MV-4-11 (cell line): ENCODE data around the gene PRPSAP1.
A peak's percentile ranks its signal among the peaks of the same experiment; 100 is the strongest.
"Not testable (repeated sequence)": the region's sequence is repeated elsewhere in the genome, so short reads cannot be mapped to it uniquely, and the experiment has no call there.

Experiments
- DNase-seq: peaks from one replicate; lab custom pipeline; 2025; lab: John Stamatoyannopoulos, UW

The PRPSAP1 gene

GRCh38 chr17:76317535-76317934, 36.2 kb downstream of the PRPSAP1 start:
- DNase-seq = no peak

DNA sequence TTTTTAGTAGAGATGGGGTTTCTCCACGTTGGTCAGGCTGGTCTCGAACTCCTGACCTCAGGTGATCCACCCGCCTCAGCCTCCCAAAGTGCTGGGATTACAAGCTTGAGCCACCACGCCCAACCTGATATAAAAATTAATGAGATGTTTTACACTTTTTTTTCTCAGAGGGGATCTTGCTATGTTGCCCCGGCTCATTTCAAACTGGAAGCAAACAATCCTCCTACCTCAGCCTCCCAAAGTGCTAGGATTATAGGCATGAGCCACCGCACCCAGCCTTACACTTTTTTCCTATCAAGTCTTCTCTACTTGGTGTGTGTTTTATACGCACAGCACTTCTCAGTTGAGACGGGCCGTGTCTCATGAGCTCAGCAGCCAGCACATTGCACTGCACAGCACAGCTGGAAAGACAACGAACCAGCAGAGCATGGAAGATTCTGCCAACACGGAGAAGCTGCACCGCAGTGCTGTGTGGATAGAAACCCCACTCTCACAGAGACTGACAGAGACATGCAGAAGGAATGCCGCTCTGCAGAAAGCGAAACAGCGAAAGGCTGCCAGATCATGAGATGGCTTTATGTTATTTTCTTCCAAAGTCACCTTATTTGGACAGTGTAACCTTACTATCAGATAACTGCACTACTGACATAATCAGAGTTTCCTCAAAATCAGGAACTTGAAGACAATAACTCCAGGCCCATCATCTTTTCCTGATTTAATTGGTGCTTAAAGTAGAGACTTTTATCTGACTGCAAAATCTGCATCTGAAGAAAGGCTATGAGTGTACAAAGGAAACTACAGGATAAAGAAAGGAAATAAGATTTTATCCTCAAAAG, 39.1 kb downstream of the PRPSAP1 start:
- no peak for DNase-seq

DNA sequence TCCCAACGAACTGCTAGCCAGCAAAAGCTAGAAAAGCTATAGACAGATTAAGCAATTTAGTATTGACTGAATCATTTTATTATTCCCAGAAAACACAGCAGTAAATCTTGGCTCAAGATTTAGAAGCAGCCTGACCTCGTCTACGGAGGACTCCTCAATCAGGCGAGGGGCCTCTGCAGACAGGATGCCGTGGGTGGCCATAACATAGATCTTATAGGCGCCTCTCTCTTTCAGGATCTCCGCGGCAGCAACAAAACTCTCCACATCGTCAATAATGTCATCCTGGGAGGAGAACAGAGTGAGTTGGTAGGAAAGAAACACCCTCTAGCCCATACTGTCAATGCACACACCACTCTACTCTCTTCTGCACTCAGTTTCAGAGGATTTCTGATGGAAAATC, 41.0 kb downstream of the PRPSAP1 start:
- no peak for DNase-seq

GRCh38 chr17:76309461-76309860, 44.3 kb downstream of the PRPSAP1 start:
- no peak for DNase-seq

DNA sequence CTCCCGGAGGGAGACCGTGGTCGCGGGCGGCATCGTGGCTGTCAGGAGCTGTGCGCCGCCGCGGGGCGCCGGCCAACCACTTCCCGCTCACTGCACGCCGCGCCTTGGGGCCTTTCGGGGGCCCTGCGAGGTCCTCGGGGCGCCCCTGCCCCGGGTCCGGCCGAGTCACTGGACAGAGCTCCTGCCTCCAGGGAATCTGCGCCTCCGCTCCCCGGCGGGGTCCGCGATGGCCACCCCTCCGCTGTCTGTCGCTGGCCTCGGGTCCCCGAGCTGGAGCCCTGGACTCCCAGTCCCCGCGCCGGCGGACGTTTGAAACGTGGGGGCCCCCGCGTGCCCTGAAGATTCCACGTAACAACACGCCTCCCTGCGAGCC, 45.8 kb downstream of the PRPSAP1 start, which contains the start of gene QRICH2:
Gene QRICH2 (minus strand): TSS at position 311 of the 373 bp plus-strand sequence. CDS start 278 bp downstream, at position 33.
- DNase-seq = no peak

- DNase-seq = no peak
These were observed 46.3 kb downstream of the PRPSAP1 start for GRCh38 chr17:76307299-76307965.

DNA sequence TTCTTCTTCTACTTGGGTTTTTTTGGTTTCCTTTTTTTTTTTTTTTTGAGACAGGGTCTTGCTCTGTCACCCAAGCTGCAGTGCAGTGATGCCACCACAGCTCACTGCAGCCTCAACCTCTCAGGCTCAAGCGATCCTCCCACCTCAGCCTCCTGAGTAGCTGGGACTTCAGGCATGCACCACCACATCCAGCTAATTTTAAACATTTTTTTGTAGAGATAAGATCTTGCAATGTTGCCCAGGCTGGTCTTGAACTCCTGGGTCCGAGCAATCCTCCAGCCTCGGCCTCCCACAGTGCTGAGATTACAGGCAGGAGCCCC, 48.6 kb downstream of the PRPSAP1 start:
- DNase-seq = not testable (repeated sequence)

GRCh38 chr17:76304226-76305134, 49.2 kb downstream of the PRPSAP1 start:
- DNase-seq = no peak

GRCh38 chr17:76297436-76297835, 56.3 kb downstream of the PRPSAP1 start:
- no peak for DNase-seq

- no peak for DNase-seq
These were observed 56.8 kb downstream of the PRPSAP1 start for GRCh38 chr17:76296889-76297288.

GRCh38 chr17:76296186-76296585, 57.5 kb downstream of the PRPSAP1 start:
- no peak for DNase-seq

- no peak for DNase-seq
These were observed 60.6 kb downstream of the PRPSAP1 start for GRCh38 chr17:76293106-76293505.

- DNase-seq = no peak
These were observed 61.1 kb downstream of the PRPSAP1 start for GRCh38 chr17:76292567-76292966.

DNA sequence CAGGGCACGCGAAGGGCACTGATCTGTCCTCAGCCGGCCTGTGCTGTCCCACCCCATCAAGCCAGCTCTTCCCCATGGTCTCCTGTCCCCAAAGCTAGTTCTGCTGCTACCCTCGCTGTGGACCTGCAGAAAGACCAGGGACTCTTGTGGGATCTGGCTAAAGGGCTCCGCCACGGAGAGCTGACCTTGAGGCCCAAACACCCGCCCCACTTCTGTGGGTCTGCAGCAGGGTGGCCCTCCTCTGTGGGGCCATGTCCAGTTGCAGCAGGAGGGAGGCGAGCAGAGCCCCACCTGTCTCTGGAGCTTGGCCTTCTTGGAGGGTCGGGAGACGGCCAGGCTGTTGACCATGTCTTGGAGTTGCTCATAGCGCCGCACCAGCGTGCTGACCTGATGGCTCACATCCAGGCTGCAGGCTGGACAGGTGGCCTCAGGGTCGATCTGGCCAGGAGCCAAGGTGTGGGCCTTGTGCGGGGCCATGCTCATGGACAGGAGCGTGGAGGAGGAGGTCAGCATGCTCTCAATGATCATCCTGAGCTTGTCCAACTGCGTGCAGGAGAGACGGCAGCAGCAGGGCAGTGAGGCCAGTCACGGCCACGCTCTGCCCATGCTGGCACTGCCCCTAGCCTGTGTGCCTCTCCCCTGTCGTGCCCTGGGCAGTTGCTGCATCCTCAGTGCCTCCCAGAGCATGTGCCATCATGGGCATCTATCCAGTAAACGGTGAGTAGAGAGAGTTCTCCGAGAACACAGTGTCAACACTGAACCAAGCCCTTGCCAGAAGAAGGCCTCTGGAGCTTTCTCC, 71.9 kb downstream of the PRPSAP1 start:
- no peak for DNase-seq

DNA sequence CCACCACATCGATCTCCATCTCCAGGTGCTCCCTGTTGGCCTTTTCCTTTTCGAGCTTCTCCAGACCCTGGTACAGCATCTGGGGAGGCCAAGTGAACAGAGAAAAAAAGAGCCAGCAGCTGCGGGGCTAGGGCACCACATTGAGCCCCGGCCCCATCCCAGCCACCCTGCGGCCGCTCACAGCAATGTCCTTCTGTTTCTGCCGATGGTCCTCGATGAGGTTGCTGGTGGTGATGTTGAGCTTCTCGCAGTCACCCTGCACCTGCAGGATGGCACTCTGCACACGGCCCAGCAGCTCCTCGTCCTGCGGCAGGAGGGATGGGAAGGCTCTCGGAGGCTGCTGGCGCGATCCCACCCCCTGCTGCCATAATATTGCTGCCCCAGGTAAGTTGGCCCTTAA, 73.1 kb downstream of the PRPSAP1 start:
- no peak for DNase-seq

DNA sequence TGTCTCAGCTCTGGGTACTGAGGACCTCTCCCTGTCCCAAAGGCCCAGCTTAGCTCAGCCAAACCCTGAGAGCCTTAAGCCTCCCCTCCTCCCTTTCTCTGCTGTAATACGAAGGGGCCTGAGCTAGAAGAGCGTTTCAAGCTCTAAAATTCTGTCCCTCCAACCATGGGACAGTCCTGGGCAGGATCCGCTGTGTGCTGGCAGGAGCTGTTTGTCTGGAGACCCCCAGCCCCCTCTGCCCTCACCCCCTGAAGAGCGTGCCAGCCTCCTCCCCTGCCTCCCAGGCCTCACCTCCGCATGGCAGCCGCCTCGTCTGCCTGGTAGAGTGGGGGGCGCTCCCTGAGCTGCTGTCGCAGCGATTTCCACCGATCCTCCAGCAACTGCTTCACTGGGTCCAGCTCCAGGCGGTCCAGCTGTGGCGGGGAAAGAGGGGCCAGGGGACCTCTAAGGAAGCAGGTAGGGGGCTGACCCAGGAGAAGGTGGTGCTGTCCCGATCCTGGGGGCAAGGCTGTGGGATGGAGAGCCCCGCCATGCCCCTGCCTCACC, 73.9 kb downstream of the PRPSAP1 start:
- no peak for DNase-seq

- DNase-seq = peak; percentile 55
These were observed 74.6 kb downstream of the PRPSAP1 start for GRCh38 chr17:76278952-76279741.

DNA sequence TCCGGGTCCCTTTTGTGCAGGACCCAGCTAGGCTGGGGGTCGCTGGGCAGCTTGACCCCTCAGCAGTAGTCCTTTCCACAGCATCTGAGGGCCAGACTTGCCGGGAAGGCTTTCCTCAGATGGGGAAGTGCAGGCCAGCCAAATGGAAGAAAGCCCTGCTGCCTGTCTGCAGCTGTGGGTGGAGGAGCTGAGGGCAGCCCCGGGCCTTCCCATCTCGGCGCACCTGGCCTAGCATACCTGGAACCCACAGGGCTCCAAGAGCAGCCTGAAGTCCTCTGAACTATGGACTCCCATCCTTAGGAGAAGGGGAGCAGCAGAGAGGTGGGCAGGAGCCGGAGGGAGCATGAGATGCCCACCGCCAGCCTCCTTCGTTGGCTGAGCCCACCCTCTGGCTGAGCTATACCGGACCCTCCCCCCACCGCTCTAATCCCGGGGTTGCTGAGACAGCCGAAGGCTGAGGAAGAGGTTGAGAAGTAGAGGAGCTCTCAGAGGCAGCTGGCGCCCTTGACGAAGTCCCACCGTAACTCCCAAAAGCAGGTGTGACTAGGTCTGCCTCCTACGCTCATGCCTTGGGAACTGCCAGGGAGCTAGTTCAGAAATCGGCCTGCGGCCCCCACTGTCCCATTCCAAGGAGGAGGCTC, 75.3 kb downstream of the PRPSAP1 start:
- DNase-seq = no peak

DNA sequence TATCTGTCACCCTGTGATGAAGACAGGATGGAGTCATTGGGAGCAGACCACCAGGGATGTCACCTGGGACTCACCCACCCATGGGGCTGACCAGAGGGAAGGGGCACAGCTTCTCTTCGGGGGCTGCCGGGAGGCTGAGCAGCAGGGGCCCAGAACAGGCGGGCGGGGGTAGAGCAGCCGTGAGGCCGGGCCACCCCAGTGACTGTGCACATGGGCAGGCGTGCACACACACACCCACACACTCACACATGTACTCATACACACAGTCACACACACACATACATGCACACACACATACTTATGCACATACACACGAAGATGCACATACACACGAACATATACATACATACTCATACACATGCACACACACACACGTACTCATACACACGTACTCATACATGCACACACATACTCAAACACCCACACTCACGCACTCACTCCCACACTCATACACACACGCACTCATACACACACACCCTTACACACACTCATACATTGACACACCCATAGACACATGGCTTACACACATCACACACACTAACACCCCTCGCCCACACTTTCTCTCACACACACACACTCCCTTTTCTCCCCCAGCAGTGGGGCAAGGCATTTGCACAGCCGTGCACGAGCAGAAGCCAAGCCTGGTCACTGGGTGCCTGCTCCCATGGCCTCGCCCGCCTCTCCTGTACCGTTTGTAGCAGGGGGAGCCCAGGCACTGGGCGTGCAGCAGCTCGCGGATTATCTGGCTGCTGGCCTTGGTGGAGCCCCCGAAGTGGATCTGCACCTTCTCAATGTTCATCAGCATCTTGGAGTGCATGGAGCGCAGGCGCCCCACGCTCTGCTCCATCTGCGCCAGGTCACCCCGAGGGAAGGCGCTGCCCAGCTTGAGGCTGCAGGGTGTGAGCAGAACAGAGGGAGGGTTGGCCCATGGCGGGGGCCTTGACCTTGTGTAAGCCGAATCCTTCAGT, 76.1 kb downstream of the PRPSAP1 start:
- no peak for DNase-seq
